Natural killer cell treated with Interleukin-12 subunit alpha and Interleukin-12 subunit beta and Interleukin-15 and Interleukin-18, amount 100 ng/mL, for 72 hours (primary cell): ENCODE data around the gene KCND2. TPM values are rescaled to one million over a fixed set of nuclear protein-coding genes. Genes with fewer than 3 reads are reported as not detected.

ENCODE experiments used
- ATAC-seq, 2 donors: fragments of 150-1000 bp; cut with Tn5 transposase in 1 of 2; sonication (Bioruptor Pico), chemical (Tn5 transposase) in 1 of 2; 2 replicates each; pipeline ENCODE4 v1.10.0; 2021
- DNase-seq: peaks from one replicate; pipeline ENCODE4 v3.0.0; 2022; ENCODE audit warnings: low spot score
- H3K27ac Mint-ChIP-seq, 2 donors: 1 replicate in 1 of 2; 2 replicates in 1 of 2; pipeline ENCODE4 v1.8.0; 2022; ENCODE audit warnings: mixed read lengths in 2 of 2, mild to moderate bottlenecking in 1 of 2, moderate library complexity in 1 of 2
- H3K27me3 Mint-ChIP-seq, 2 donors: 1 replicate in 1 of 2; 2 replicates in 1 of 2; pipeline ENCODE4 v1.8.0; 2022; ENCODE audit warnings: mixed read lengths in 2 of 2
- H3K36me3 Mint-ChIP-seq: one replicate; pipeline ENCODE4 v1.8.0; 2022; ENCODE audit warnings: mixed read lengths
- H3K4me1 Mint-ChIP-seq, 2 donors: 1 replicate in 1 of 2; 2 replicates in 1 of 2; pipeline ENCODE4 v1.8.0; 2022; ENCODE audit warnings: low read depth in 2 of 2, mixed read lengths in 2 of 2, mild to moderate bottlenecking in 1 of 2
- H3K4me3 Mint-ChIP-seq: one replicate; pipeline ENCODE4 v1.8.0; 2022; ENCODE audit warnings: mixed read lengths
- H3K9me3 Mint-ChIP-seq: 2 replicates; pipeline ENCODE4 v1.8.0; 2022; ENCODE audit warnings: mixed read lengths
- total RNA-seq, 2 donors: library from RNA; stranded (reverse); gene quantifications; one replicate each; pipeline ENCODE4 v1.2.3, GENCODE V29; 2022

KCND2 gene
- total RNA-seq, 2 donors from 2014 or later: not detected

DNA sequence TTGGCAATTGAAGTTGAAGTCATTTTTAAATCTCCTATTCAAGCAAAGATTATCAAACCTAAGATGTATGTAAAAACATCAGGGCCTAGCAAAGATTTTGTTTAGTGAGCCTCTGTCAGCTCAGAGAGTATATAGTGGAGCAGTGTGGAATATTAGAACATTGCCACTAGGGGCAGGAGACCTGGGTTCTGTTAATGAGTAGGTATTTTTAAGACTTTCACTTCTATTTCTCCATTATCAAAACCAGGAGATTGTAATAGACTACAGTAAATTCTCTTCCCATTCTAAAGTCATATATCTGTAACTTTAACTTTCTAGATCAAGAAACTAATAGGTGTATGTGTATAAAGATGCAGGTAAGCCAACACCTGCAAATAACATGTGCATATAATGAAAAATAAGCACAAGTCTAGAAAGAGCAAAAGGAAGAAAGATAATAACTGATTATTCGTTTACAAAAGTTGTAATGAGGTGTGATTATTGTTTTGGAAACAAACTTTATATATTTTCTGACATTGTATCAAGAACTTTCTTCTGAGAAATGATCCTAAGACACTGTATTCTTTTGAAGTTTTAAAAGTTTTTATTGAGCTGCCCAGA is 64.4 kb downstream of the KCND2 start:
- no peak for DNase-seq
- no peaks in the 10 kb centered on the region for H3K27me3 Mint-ChIP-seq

DNA sequence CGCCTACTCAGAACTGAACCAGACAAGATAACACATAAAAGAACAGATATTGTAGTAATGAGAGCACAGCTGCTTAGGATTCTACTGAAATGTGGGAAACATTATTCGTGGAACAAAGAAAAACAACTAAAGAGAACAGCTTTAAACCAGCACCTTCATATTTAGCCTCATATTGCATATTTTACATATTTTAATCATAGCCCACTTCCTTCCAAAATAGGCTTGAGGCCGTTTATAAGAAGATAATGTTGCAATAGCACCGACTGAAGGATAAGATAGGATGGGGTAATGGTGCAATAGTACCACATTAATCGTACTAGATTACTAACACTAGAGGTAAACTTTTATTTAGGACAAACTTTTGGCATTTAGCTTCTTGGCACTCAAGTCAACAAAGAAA is 71.3 kb downstream of the KCND2 start:
- no peak for ATAC-seq
- no peaks in the 10 kb centered on the region for H3K27me3 Mint-ChIP-seq
- DNase-seq: no peak
- H3K4me1 Mint-ChIP-seq: no peaks in the 10 kb centered on the region
- peaks cover 3% of the 10 kb centered on the region for H3K9me3 Mint-ChIP-seq
- no peak overlapping the region for H3K4me3 Mint-ChIP-seq
- no peaks in the 10 kb centered on the region for H3K36me3 Mint-ChIP-seq
- no peak overlapping the region for H3K27ac Mint-ChIP-seq

More for the DNA sequence above, 64.4 kb downstream of the KCND2 start:
- no peak for ATAC-seq
- no peaks in the 10 kb centered on the region for H3K36me3 Mint-ChIP-seq
- no peak overlapping the region for H3K4me3 Mint-ChIP-seq
- H3K27ac Mint-ChIP-seq: no peak overlapping the region
- H3K9me3 Mint-ChIP-seq: no peaks in the 10 kb centered on the region
- no peaks in the 10 kb centered on the region for H3K4me1 Mint-ChIP-seq

DNA sequence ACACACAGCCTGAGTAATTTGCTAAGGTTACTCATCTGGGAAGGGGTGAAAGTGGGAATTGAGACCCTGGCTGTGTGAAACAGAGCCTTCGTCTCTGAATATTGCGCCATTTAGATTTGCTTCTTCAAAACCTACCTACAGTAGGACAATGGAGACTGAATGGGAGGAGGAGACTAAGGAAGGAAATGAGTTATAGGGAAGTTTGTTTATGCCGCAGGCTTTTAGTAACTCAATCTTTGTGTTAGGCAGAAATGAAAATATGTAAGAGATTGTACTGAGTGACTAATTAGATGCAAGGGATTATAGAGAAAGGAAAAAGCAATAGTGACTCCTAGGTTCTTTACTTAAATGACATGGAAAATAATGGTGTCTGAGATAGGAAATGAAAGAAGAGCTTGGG is 80.2 kb downstream of the KCND2 start:
- peaks cover 10% of the 10 kb centered on the region for H3K9me3 Mint-ChIP-seq
- H3K4me3 Mint-ChIP-seq: no peak overlapping the region
- no peaks in the 10 kb centered on the region for H3K4me1 Mint-ChIP-seq
- no peak overlapping the region for H3K27ac Mint-ChIP-seq
- H3K27me3 Mint-ChIP-seq: no peaks in the 10 kb centered on the region
- no peaks in the 10 kb centered on the region for H3K36me3 Mint-ChIP-seq
- no peak for DNase-seq
- ATAC-seq: no peak

DNA sequence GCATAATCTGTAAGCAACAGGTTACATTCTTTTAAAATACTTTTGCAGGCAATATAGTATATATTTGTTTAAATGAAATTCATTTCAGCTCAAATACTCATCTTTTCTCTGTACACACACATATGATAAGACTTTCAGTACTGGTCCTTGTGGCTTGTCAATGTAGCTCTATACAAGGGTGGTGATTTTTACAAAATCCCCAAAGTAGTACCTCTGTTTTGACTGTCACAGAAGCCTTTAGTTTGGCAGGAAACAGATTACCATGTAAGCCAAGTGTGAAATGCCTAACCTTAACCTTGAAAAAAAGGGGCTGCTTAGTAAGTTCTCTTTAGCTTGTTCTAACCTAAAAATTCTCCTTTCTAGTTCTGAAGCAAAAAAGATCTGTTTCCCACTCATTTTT is 87.9 kb downstream of the KCND2 start:
- Mint-ChIP-seq H3K27me3 (no peaks in the 10 kb centered on the region), H3K36me3 (no peaks in the 10 kb centered on the region), H3K27ac (no peak overlapping the region), H3K4me1 (no peaks in the 10 kb centered on the region), H3K9me3 (peaks cover 21% of the 10 kb centered on the region), H3K4me3 (no peak overlapping the region)
- no peak for DNase-seq
- no peak for ATAC-seq

DNA sequence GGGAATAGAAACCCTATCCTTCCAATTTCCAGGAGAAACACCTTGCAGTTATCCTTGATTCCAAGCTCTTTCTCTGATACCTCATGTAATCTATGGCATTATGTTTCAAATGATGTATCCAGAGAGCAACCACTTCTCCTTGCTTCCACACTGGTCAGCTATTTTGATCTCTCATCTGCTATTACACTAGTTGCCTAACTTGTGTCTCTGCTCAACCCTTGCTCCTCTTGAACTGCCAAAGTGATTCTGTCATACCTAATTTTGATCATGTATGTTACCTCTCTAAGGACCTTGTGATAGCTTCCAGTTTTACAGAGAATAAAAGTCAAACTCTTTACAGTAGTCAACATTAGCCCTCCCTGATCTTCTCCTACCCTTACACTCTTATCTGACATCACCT is 90.4 kb downstream of the KCND2 start:
- H3K27me3 Mint-ChIP-seq: no peaks in the 10 kb centered on the region
- H3K27ac Mint-ChIP-seq: no peak overlapping the region
- no peak overlapping the region for H3K4me3 Mint-ChIP-seq
- ATAC-seq (no peak), DNase-seq (no peak)
- no peaks in the 10 kb centered on the region for H3K4me1 Mint-ChIP-seq
- H3K36me3 Mint-ChIP-seq: no peaks in the 10 kb centered on the region
- H3K9me3 Mint-ChIP-seq: peaks cover 13% of the 10 kb centered on the region

DNA sequence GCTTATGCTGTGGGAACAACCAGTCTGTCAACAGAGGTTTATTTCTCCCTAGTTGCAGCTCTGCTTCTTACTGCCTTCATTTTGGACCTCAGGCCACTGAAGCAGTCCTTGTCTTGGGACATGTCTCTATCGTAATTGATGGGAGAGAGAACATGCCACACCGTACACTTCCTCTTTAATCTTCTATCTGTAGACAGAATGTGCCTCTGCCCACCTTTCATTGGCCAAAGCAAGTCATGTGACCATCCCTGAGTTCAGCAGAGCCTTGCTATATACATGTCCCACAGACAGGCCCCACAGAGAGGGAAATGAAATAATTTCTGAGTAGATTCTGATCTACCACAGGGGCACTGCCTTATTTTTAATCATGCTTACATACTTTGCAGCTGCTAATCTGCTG is 98.0 kb downstream of the KCND2 start:
- no peak for ATAC-seq
- Mint-ChIP-seq H3K9me3 (peaks cover 5% of the 10 kb centered on the region), H3K4me3 (no peak overlapping the region), H3K4me1 (no peaks in the 10 kb centered on the region), H3K36me3 (no peaks in the 10 kb centered on the region), H3K27me3 (no peaks in the 10 kb centered on the region), H3K27ac (no peak overlapping the region)
- DNase-seq: no peak

DNA sequence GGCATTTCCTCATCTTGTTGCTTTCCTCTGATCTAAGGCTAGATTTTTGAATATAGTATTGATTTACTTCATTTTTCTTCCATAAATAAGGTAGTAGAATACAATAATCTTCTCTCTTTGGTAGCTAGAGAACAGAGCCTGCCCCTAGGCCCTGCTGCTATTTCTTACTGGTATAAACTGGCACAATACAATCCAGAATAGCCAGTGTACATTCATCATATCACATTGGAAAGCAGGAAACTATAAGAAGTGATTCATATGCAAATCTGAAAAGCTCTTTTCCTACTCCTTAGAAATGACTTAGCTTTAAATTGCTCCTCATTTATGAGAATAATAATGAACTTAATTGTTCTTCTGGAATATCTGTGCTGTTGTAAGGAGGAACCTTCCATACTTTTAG is 100.2 kb downstream of the KCND2 start:
- H3K27me3 Mint-ChIP-seq: no peaks in the 10 kb centered on the region
- H3K36me3 Mint-ChIP-seq: no peaks in the 10 kb centered on the region
- H3K9me3 Mint-ChIP-seq: peaks cover 5% of the 10 kb centered on the region
- no peak overlapping the region for H3K4me3 Mint-ChIP-seq
- no peak overlapping the region for H3K27ac Mint-ChIP-seq
- DNase-seq (no peak), ATAC-seq (no peak)
- H3K4me1 Mint-ChIP-seq: no peaks in the 10 kb centered on the region

DNA sequence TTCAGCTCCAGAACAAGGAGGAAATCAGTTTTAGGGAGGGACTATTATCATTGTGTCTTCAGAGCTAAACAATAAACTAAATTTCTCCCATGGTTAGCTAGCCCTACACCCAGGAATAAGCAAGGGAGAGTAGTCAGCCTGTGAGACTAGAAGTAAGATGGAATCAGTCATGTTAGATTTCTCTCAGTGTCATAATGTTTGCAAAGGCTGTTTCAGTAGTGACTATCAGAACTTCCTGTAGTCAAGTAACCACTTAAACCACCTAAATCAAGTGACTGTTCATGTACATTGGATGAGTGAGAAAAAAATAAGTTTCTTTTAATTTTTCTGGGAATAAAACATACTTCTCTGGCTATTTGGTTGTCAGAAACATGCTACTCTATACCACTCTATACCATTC is 121.6 kb downstream of the KCND2 start:
- H3K36me3 Mint-ChIP-seq: no peaks in the 10 kb centered on the region
- H3K27me3 Mint-ChIP-seq: no peaks in the 10 kb centered on the region
- no peaks in the 10 kb centered on the region for H3K4me1 Mint-ChIP-seq
- DNase-seq (no peak), ATAC-seq (no peak)
- H3K9me3 Mint-ChIP-seq: peaks cover 10% of the 10 kb centered on the region
- no peak overlapping the region for H3K4me3 Mint-ChIP-seq
- H3K27ac Mint-ChIP-seq: no peak overlapping the region

DNA sequence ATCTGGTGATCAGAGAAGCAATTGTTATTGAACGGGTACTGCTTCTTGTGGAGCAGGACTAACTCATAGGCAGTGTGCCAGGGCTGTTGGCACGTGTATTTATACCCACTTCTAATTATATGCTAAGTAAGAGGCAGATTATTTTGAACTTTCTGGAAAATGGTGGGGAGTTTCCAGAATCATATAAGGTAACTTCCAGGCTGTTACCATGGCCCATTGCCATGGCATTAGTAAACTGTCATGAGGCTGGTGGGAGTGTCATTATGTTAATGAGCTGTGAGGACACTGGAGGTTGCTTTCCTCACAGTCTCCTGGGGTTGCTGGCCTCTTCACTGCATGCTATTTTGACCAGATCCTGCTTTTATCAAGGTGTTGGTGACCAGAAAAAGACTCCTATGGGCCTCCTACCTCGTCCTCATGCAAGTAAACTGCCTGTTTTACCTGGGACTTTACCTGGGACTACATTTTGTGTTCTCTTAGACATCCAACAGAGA is 122.6 kb downstream of the KCND2 start:
- Mint-ChIP-seq H3K9me3 (peaks cover 10% of the 10 kb centered on the region), H3K27ac (no peak overlapping the region), H3K4me1 (no peaks in the 10 kb centered on the region), H3K27me3 (no peaks in the 10 kb centered on the region), H3K4me3 (no peak overlapping the region), H3K36me3 (no peaks in the 10 kb centered on the region)
- ATAC-seq (no peak), DNase-seq (no peak)

DNA sequence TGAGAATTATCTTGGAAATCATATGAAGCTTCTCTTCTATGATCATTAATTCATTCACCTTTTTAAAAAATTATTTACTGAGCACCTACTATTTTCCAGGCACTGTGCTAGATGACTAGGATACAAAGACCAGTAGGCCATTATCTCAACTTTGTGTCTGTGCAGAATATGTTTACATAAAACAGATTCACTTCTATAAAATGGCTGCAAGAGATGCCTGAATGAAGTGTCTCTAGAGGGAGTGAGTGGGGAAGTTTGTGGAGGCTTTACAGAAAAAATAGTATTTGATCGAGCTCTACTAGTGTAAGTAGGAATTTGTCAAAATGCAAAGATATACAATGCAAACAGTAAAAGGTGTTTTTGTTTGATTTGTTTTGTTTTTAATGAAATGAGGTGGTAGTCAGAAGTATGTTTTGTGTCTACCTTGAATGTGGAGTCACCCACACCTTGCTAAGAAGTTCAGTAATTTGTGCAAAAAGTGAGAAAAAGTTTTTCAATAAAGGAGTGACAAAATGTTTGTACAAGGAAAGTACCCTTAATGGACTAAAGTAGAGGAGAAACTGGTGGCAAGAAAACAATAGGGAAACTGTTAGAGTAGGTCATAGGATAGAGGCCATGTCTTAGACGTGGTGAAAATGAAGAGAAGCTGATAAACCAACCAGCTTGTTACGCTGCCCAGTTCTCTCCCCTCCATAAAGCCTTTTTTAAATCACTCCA is 125.5 kb downstream of the KCND2 start:
- Mint-ChIP-seq H3K36me3 (no peaks in the 10 kb centered on the region), H3K4me1 (no peaks in the 10 kb centered on the region)

DNA sequence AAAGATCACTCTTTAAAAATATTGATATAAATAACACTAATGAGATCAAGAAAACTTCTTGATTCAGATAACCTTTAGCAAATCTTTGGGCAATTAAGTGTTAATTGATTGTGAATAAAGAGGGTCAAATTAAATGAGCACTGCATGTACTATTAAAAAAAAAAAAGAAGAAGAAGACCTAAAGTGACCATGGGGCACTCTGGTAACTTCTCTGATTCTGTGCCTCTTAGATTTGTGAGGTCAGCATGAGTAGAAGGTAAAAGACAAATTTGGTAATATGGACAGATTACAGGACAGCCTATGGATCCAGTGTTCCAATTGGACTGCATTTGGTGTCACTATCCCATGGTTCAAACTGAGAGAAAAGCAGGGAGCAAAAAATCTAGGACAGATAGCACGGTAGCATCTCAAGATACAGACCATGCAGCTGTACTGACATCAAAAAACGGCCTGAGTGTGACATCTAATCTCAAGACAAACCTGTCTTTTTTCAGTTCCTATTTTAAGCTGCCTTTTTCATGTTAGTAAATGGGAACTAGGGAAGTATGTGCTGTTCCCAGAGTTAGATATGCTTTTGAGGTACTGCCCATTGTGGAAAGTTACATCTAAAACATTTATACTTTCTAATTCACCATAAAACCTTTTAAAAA is 128.0 kb downstream of the KCND2 start:
- peaks cover 2% of the 10 kb centered on the region for H3K9me3 Mint-ChIP-seq
- ATAC-seq: no peak
- DNase-seq: no peak
- no peak overlapping the region for H3K4me3 Mint-ChIP-seq
- no peaks in the 10 kb centered on the region for H3K4me1 Mint-ChIP-seq
- no peaks in the 10 kb centered on the region for H3K36me3 Mint-ChIP-seq
- H3K27me3 Mint-ChIP-seq: no peaks in the 10 kb centered on the region
- no peak overlapping the region for H3K27ac Mint-ChIP-seq

More for the DNA sequence above, 125.5 kb downstream of the KCND2 start:
- Mint-ChIP-seq H3K27me3 (no peaks in the 10 kb centered on the region), H3K4me3 (no peak overlapping the region), H3K9me3 (peaks cover 6% of the 10 kb centered on the region), H3K27ac (no peak overlapping the region)
- ATAC-seq (no peak), DNase-seq (no peak)

DNA sequence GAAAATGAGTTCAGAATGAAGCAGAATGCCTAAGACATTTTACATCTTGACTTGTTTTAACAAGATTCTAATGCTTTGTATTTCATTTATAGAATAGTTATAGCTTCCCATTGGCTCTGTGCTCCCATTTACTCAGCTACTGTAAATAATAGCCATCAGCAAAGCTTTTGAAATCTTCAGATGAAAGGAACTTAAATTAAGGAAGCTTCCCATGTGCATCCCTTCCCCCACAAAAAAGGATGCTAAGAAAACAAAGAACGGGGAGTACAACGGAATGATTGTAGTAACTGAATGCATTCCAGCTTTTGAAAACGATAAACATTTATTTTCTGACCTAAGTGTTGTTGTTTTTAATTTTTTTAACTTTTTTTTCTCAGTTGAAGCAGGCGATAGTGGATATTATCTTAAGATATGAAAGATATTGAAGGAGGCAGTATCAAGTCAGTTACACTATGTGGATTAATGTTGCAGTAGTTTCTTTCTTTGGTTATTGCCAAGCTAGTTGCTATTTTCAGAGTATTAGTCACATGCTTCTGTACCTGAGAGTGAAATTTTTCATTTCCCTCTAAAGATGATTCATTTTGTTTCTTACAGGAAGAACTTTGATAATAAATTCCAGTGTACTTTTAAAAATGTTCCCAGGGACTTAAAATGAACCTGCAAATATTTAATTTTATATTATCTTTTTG is 129.2 kb downstream of the KCND2 start:
- Mint-ChIP-seq H3K9me3 (peaks cover 2% of the 10 kb centered on the region), H3K27ac (no peak overlapping the region), H3K27me3 (no peaks in the 10 kb centered on the region), H3K36me3 (no peaks in the 10 kb centered on the region), H3K4me3 (no peak overlapping the region), H3K4me1 (no peaks in the 10 kb centered on the region)
- DNase-seq: no peak
- no peak for ATAC-seq

DNA sequence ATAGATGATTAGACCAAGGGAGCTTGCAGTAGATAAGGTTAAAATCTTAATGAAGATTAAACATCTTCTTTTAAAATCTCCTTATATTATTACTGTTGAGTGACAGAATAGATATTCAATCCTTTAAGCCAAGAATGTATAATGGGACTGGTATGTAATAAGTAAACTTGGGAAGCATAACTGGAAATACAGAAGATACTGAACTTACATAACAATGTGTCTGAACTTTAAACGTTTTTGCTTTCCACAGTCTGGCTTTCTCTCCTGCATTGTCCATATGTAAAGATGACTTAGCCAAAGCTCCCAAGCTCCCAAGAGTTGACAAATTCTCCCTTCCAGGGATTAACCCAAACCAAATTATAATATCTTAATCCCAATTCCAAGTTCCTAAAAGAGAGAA is 129.8 kb downstream of the KCND2 start:
- ATAC-seq: no peak
- Mint-ChIP-seq H3K27ac (no peak overlapping the region), H3K36me3 (no peaks in the 10 kb centered on the region), H3K9me3 (peaks cover 2% of the 10 kb centered on the region), H3K27me3 (no peaks in the 10 kb centered on the region), H3K4me1 (no peaks in the 10 kb centered on the region), H3K4me3 (no peak overlapping the region)
- no peak for DNase-seq

DNA sequence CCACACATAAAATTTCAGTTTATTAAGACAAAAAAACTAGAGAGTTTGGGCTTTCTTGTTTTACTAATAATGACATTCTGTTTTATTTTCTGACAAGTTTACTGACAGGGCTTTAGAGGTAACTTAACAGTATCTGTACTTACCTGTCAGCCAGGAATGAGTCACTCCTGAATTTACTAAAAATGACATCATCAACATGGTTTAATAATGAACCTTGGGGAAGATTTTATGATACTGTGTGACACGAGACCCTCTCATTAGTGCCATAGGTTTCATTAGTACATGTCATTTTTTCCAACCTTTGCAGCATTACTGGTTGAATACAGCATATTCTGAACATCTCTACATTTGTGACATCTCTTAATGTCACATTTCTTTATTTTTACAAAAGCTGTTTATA is 131.1 kb downstream of the KCND2 start:
- Mint-ChIP-seq H3K36me3 (no peaks in the 10 kb centered on the region), H3K4me3 (no peak overlapping the region), H3K27ac (no peak overlapping the region), H3K4me1 (no peaks in the 10 kb centered on the region), H3K27me3 (no peaks in the 10 kb centered on the region), H3K9me3 (no peaks in the 10 kb centered on the region)
- DNase-seq: no peak
- ATAC-seq: no peak
